ENCODE data around the gene TSPAN16. TPM values are rescaled to one million over a fixed set of nuclear protein-coding genes. Genes with fewer than 3 reads are reported as not detected.
"Not testable (repeated sequence)": the region's sequence is repeated elsewhere in the genome, so short reads cannot be mapped to it uniquely, and the experiment has no call there.

TSPAN16 gene
- total and polyA plus RNA-seq, 8 donors = not detected

DNA sequence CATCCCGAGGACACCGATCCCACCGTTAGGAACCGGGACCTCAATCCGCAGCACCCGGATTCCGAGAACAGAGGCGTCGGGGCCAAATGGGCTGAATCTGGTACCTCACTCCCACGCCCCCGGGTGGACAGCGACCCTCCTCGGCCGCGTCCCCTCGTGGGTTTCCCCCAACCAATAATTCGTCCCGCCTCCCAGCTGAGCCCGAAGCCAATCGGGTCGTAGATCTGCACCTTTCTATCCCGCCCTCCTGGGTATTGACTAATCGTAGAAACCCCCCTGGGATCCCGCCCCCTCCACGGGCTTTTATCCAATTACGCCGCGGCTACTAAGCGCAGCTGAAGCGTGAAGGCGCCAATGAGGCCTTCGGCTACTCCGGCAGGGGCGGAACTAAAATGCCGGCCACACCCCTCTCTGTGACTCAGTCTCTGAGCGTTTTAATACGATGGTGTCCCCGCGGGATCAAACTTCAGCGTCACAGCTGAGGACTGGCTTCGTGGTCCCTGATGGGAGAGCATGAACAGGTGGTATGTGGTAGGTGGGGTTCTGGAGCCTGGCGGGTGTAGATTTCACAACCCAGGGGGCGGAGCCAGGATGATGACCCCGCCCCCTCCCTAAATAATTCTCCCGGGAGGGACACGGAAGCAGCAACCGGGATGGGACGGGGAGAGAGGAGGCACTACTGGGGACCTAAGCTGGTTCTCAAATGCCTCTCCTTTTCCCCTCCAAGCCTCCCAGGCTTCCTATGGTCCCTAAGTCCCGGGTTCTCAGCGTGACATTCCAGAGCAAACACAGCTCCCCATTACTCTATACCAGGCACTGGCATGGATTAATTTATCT, 50.4 kb downstream of the TSPAN16 start, which contains the start of the genes CCDC159 and TMEM205:
Gene CCDC159, plus strand, starts transcription at position 416 of the 837 bp plus-strand sequence. Its CDS starts 88 bp downstream, at position 504.
Gene TMEM205, minus strand, starts transcription at position 165 of the 837 bp plus-strand sequence. CDS start 649 bp downstream, outside the sequence.
- WGBS, 2 donors = 0 to 1% methylated on average over 50 of the region's 50 CpGs
- peak within 1 kb of the TSS; percentile 51 to 71 (median 66) for H3K4me3 ChIP-seq
- H3K36me3 ChIP-seq = no peaks in the 10 kb centered on the region
- H3K27me3 ChIP-seq = no peaks in the 10 kb centered on the region
- peak; percentile 94 to 100 (median 99) for DNase-seq
- intact Hi-C loops (cut with DNase I) = no loop called here
- peak; percentile 86 to 92 (median 90) for ATAC-seq
- H3K27ac ChIP-seq = peak within 1 kb of the TSS; percentile 63 to 87 (median 74)
- peak; percentile 98 for FAIRE-seq
- H3K4me1 ChIP-seq = peaks cover 0 to 20% (median 9%) of the 10 kb centered on the region in 3 donors
- TF ChIP-seq, protein P1, sequence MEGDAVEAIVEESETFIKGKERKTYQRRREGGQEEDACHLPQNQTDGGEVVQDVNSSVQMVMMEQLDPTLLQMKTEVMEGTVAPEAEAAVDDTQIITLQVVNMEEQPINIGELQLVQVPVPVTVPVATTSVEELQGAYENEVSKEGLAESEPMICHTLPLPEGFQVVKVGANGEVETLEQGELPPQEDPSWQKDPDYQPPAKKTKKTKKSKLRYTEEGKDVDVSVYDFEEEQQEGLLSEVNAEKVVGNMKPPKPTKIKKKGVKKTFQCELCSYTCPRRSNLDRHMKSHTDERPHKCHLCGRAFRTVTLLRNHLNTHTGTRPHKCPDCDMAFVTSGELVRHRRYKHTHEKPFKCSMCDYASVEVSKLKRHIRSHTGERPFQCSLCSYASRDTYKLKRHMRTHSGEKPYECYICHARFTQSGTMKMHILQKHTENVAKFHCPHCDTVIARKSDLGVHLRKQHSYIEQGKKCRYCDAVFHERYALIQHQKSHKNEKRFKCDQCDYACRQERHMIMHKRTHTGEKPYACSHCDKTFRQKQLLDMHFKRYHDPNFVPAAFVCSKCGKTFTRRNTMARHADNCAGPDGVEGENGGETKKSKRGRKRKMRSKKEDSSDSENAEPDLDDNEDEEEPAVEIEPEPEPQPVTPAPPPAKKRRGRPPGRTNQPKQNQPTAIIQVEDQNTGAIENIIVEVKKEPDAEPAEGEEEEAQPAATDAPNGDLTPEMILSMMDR (IDR thresholded peaks at IDR 0.05) = no peak
- no peaks in the 10 kb centered on the region for H3K9me3 ChIP-seq

DNA sequence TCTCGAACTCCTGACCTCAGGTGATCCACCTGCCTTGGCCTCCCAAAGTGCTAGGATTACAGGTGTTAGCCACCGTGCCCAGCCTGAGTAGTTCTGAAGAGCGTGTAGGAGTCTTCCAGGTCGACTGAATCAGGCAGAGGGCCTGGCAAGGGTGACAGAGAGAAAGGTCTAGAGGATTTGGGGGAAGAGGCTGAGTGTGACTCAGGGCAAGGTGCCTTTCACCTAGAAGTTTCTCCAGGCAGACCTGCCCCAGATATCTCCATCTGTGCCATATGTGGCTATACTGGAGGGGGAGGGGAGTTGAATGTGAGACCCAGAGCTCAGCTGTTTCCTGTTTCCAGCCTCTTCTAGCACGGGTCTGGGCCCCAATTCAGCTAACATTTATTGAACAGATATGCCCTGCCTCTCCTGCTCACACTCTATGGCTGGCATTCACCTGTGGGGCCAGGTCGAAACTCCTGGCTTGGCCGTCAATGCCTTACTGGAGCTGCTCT, 51.6 kb downstream of the TSPAN16 start:
- intact Hi-C loops (cut with DNase I) = no loop called here
- no peak for FAIRE-seq
- H3K36me3 ChIP-seq = no peaks in the 10 kb centered on the region
- H3K27ac ChIP-seq = peak overlapping the region in 1 of 4 donors; percentile 85
- no peak for ATAC-seq
- TF ChIP-seq, protein P1 (IDR thresholded peaks at IDR 0.05) = no peak
- no peak overlapping the region for H3K4me3 ChIP-seq
- H3K4me1 ChIP-seq = peaks cover 0 to 20% (median 9%) of the 10 kb centered on the region in 3 donors
- 77 to 79% methylated on average over 7 of the region's 7 CpGs for WGBS, 2 donors
- no peaks in the 10 kb centered on the region for H3K9me3 ChIP-seq
- DNase-seq = no peak
- H3K27me3 ChIP-seq = no peaks in the 10 kb centered on the region

DNA sequence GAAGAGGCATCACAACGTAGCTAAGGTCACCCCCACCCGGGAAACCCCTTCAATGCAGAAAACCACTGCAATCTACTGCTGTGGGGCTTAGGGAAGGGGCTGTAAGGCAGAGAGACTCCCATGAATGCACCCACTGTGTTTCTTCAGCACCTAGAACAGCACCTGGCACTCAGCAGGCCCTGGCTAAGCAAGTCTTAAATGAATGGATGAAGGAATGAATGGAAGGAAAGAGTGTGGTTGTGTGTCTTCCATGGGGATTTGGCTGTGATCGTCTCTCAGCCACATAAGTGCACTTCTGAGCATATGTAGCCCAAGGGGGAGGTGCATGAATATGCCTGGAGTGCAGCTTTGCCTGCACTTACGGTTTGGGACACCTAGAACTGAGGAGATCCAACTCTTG, 53.2 kb downstream of the TSPAN16 start:
- H3K27ac ChIP-seq = no peak overlapping the region
- FAIRE-seq (no peak), DNase-seq (no peak), ATAC-seq (no peak)
- TF ChIP-seq, protein P1 (IDR thresholded peaks at IDR 0.05) = no peak
- intact Hi-C loops (cut with DNase I) = no loop called here
- H3K27me3 ChIP-seq = no peaks in the 10 kb centered on the region
- no peak overlapping the region for H3K4me3 ChIP-seq
- H3K9me3 ChIP-seq = no peaks in the 10 kb centered on the region
- H3K4me1 ChIP-seq = peaks cover 0 to 12% (median under 1%) of the 10 kb centered on the region in 3 donors
- 91 to 95% methylated on average over 4 of the region's 4 CpGs for WGBS, 2 donors
- H3K36me3 ChIP-seq = no peaks in the 10 kb centered on the region

DNA sequence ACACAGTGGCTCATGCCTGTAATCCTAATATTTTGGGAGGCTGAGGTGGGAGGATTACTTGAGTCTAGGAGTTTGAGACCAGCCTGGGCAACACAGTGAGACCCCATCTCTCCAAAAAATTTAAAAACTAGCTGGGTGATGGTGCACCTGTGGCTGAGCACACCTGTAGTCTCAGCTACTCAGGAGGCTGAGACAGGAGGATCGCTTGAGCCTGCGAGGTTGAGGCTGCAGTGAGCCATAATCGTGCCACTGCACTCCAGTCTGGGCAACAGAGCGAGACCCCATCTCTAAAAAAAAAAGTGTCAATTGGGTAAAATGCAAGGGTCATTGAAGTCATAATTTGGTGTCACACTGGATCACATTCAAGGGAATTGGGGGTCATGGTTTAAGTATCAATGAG, 58.1 kb downstream of the TSPAN16 start:
- FAIRE-seq; ATAC-seq; H3K27me3 ChIP-seq; H3K4me1 ChIP-seq; H3K4me3 ChIP-seq; DNase-seq; H3K36me3 ChIP-seq; H3K9me3 ChIP-seq; H3K27ac ChIP-seq; intact Hi-C loops (cut with DNase I): not testable (repeated sequence)
- WGBS, 2 donors = 96% methylated on average over 4 of the region's 4 CpGs

DNA sequence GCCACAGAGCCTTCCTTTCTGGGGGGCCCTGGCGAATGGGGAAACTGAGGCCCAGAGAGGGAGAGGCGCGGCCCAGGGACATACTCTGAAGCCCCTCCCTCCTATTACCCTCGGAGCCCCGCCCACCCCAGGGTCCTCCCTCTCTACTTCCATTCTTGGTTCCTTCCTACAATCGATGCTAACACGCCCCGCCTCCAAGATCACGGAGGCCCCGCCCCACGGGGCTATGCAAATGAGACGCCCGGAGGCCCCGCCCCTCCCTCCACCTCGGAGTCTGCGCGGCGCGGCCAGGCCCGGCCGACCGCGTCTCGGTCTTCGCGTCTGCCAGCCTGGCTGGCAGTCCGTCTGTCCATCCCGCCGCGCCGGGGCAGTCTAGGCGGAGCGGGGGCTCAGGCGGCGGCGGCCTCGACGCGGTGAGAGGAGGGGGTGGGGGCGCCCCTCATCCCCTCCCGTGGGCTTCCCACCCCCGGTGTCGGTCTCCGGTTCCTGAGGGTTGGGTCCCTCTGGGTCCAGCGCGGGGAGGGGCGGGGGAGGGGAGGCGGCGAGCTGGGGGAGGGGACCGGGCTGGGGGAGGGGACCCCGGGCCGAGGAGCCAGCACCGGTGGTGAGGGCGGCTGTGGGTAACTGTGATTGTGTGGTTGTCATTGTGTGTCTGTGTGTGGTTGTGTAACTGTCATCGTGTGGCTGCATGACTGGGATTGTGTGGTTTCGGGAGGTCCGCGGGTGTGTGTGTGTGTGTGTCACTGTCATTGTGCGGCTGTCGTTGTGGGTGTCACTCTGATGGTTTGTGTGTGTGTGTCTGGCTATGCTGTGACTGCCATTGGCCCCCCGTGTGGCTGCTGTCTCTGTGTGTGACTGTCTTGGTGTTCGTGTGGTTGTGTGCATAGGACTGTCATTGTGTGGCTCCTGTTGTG, 59.5 kb downstream of the TSPAN16 start, which contains the start of gene PLPPR2:
Gene PLPPR2, plus strand, starts transcription at position 273 of the 914 bp plus-strand sequence. CDS start 2,242 bp downstream, outside the sequence.
- 3 to 4% methylated on average over 46 to 60 of the region's 62 CpGs for WGBS, 2 donors
- Histone ChIP-seq H3K4me3 (peak within 1 kb of the TSS; percentile 15 to 64 (median 38)), H3K4me1 (peaks cover 0 to 4% (median 0%) of the 10 kb centered on the region in 3 donors), H3K36me3 (no peaks in the 10 kb centered on the region), H3K9me3 (no peaks in the 10 kb centered on the region), H3K27me3 (no peaks in the 10 kb centered on the region), H3K27ac (no peak within 1 kb of the TSS)
- intact Hi-C loops (cut with DNase I) = no loop called here
- DNase-seq (peak; percentile 88 to 98 (median 95)), FAIRE-seq (no peak), ATAC-seq (peak; percentile 97 to 98 (median 98))
- TF ChIP-seq, protein P1 (IDR thresholded peaks at IDR 0.05) = no peak

Data from pancreas (tissue), 10 donors.